Activated effector memory CD4-positive, alpha-beta T cell treated with Interleukin-2 at 50 U/mL for 16 hours (primary cell): ENCODE measurements around the gene TNFRSF11A.

ENCODE experiments used
- DNase-seq: peaks from one replicate; pipeline ENCODE4 v3.0.0-alpha.2; 2020

TNFRSF11A gene

GRCh38 chr18:62324917-62325805 lies at the start of gene TNFRSF11A:
Gene TNFRSF11A, plus strand, starts transcription at chr18:62325310. Its CDS starts 43 bp downstream, at chr18:62325353.
- peak; percentile 52 for DNase-seq

GRCh38 chr18:62277045-62277444 lies 48.1 kb upstream of the TNFRSF11A start:
- DNase-seq, result no peak

GRCh38 chr18:62279561-62279960 lies 45.5 kb upstream of the TNFRSF11A start:
- DNase-seq, result no peak

GRCh38 chr18:62280058-62280457 lies 45.1 kb upstream of the TNFRSF11A start:
- no peak for DNase-seq

- no peak for DNase-seq
These were observed 44.3 kb upstream of the TNFRSF11A start for GRCh38 chr18:62280786-62281185.

- no peak for DNase-seq
These were observed 43.4 kb upstream of the TNFRSF11A start for GRCh38 chr18:62281684-62282083.

GRCh38 chr18:62282188-62282629 lies 42.9 kb upstream of the TNFRSF11A start:
- no peak for DNase-seq

- DNase-seq, result no peak
These were observed 40.5 kb upstream of the TNFRSF11A start for GRCh38 chr18:62284637-62285036.

GRCh38 chr18:62285281-62285680 lies 39.8 kb upstream of the TNFRSF11A start:
- DNase-seq, result no peak

- DNase-seq, result no peak
These were observed 37.1 kb upstream of the TNFRSF11A start for GRCh38 chr18:62287781-62288664.

GRCh38 chr18:62288665-62289008 lies 36.5 kb upstream of the TNFRSF11A start:
- DNase-seq, result no peak

- DNase-seq, result no peak
These were observed 36.1 kb upstream of the TNFRSF11A start for GRCh38 chr18:62289047-62289446.

GRCh38 chr18:62294073-62294472 lies 31.0 kb upstream of the TNFRSF11A start:
- DNase-seq, result no peak

- no peak for DNase-seq
These were observed 24.6 kb upstream of the TNFRSF11A start for GRCh38 chr18:62300359-62300963.

GRCh38 chr18:62301322-62301721 lies 23.8 kb upstream of the TNFRSF11A start:
- DNase-seq, result no peak

- no peak for DNase-seq
These were observed 12.3 kb upstream of the TNFRSF11A start for GRCh38 chr18:62312851-62313250.

GRCh38 chr18:62318228-62319180 lies 6.6 kb upstream of the TNFRSF11A start:
- DNase-seq, result no peak

GRCh38 chr18:62321201-62321600 lies 3.9 kb upstream of the TNFRSF11A start:
- DNase-seq, result no peak

GRCh38 chr18:62323483-62324180 lies 1.5 kb upstream of the TNFRSF11A start:
- no peak for DNase-seq

GRCh38 chr18:62324181-62324828 lies 805 bp upstream of the TNFRSF11A start:
- no peak for DNase-seq
